Measurements from ENCODE around the gene ST6GAL1. TPM values are rescaled to one million over a fixed set of nuclear protein-coding genes. Genes with fewer than 3 reads are reported as not detected.

Gene ST6GAL1
- polyA plus RNA-seq, 1 of the 3 experiments (the other 2 are of a cell fraction): 3.9 TPM

DNA sequence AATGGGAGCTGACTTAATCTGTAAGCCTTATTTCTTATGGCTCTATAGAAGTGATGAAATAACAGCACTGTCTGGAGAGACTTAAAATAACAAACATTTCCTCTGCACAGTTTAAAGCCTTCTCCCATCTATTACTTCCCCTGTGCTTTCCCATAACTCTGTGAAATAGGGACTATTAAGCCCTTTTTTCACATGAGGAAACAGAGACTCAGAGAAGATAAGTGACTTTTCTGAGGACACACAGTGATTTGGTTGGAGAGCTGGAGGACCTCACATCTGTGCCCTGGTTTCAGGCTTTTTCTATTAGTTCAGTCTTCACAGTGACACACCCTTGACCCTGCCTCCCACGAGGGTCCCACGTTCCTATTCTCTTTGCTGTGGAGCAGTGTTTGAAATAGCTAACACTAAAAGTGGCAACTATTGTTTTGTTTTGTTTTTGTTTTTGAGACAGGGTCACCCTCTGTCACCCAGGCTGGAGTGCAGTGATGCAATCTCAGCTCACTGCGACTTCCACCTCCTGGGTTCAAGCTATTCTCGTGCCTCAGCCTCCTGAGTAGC is 82.9 kb downstream of the ST6GAL1 start:
- Histone ChIP-seq H3K9me2 (no peaks in the 10 kb centered on the region), H3F3A (replicated peaks; ENCODE audit: insufficient read depth) (no peaks in the 10 kb centered on the region), H3K27ac (ENCODE audit: low read depth in 2 of 2, low read length in 1 of 2) (no peak overlapping the region), H2AFZ (ENCODE audit: low read depth) (no peak overlapping the region), H4K20me1 (ENCODE audit: insufficient read depth) (no peaks in the 10 kb centered on the region), H3K4me3 (ENCODE audit: low read depth in 2 of 2, low read length in 1 of 2) (no peak overlapping the region), H3K79me2 (ENCODE audit: insufficient read depth) (no peaks in the 10 kb centered on the region), H3K9me3 (peaks cover 5% of the 10 kb centered on the region; the same call in 1 of the 2 replicates), H3K4me2 (no peak overlapping the region), H3K9ac (no peak overlapping the region), H3K36me3 (replicated peaks in 1 of 2; ENCODE audit: control insufficient read depth in 1 of 2, insufficient read depth in 2 of 2, low read length in 1 of 2) (no peaks in the 10 kb centered on the region), H3K27me3 (ENCODE audit: insufficient read depth) (no peaks in the 10 kb centered on the region), H3K4me1 (ENCODE audit: control insufficient read depth in 1 of 2, insufficient read depth in 2 of 2, low read depth in 1 of 2, low read length in 1 of 2) (no peaks in the 10 kb centered on the region)
- ChIA-PET POLR2A (no interaction called here), CTCF (interaction anchor here (0.7 kb wide), 1 partner anchor 152 kb away, joined by 3 read pairs; no protein-coding TSS in a partner anchor)
- DNase-seq: no peak
- no peak for TF ChIP-seq YY1 (IDR thresholded peaks at IDR 0.05; ENCODE audit: low read depth)
- TF ChIP-seq, protein P1, sequence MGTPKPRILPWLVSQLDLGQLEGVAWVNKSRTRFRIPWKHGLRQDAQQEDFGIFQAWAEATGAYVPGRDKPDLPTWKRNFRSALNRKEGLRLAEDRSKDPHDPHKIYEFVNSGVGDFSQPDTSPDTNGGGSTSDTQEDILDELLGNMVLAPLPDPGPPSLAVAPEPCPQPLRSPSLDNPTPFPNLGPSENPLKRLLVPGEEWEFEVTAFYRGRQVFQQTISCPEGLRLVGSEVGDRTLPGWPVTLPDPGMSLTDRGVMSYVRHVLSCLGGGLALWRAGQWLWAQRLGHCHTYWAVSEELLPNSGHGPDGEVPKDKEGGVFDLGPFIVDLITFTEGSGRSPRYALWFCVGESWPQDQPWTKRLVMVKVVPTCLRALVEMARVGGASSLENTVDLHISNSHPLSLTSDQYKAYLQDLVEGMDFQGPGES (IDR thresholded peaks at IDR 0.05; ENCODE audit: low read depth, low read length): no peak
- no peak for TF ChIP-seq JUND (IDR thresholded peaks at IDR 0.05)
- no peak for TF ChIP-seq MEF2A (IDR thresholded peaks at IDR 0.05; ENCODE audit: borderline replicate concordance, low read depth)
- TF ChIP-seq SIN3A (IDR thresholded peaks at IDR 0.05; ENCODE audit: borderline replicate concordance, low read depth, low read length): no peak
- no peak for TF ChIP-seq TAF1 (IDR thresholded peaks at IDR 0.05; ENCODE audit: borderline replicate concordance, low read depth, low read length)
- TF ChIP-seq, protein P2, sequence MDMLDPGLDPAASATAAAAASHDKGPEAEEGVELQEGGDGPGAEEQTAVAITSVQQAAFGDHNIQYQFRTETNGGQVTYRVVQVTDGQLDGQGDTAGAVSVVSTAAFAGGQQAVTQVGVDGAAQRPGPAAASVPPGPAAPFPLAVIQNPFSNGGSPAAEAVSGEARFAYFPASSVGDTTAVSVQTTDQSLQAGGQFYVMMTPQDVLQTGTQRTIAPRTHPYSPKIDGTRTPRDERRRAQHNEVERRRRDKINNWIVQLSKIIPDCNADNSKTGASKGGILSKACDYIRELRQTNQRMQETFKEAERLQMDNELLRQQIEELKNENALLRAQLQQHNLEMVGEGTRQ (IDR thresholded peaks at IDR 0.05; ENCODE audit: borderline replicate concordance, low read depth, low read length): no peak
- WGBS (ENCODE audit: low lambda C conversion rate): 91% methylated on average over 4 of the region's 4 CpGs

DNA sequence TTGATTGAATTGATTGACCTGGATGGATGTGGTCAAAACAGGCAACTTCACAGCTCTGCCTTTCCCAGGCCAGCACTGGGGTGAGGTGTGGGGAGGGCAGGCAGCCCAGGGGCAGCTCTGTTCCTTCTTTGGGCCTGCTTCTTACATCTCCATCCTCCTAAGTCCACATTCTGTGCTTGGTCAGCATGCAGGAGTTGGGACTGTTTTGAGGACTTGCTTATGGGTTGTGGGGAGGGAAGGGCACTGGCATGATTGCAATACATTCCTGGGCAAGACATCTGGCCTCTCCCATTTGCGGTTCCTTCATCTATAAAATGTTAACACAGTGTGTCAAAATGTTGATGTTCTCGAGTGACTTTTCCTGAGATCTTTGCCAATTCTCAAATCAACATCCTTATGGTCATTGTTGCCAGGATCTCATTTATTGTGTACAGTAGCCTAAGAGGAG is 84.1 kb downstream of the ST6GAL1 start:
- H3K9me3 ChIP-seq: no peaks in the 10 kb centered on the region
- DNase-seq: no peak
- H3K27me3 ChIP-seq (ENCODE audit: insufficient read depth): no peaks in the 10 kb centered on the region
- WGBS (ENCODE audit: low lambda C conversion rate): 90% methylated on average over 2 of the region's 2 CpGs
- H3K79me2 ChIP-seq (ENCODE audit: insufficient read depth): no peaks in the 10 kb centered on the region
- no peaks in the 10 kb centered on the region for H3F3A ChIP-seq (replicated peaks; ENCODE audit: insufficient read depth)
- H3K36me3 ChIP-seq (replicated peaks in 1 of 2; ENCODE audit: control insufficient read depth in 1 of 2, insufficient read depth in 2 of 2, low read length in 1 of 2): no peaks in the 10 kb centered on the region
- no peak overlapping the region for H3K4me2 ChIP-seq
- H3K4me3 ChIP-seq (ENCODE audit: low read depth in 2 of 2, low read length in 1 of 2): no peak overlapping the region
- H4K20me1 ChIP-seq (ENCODE audit: insufficient read depth): no peaks in the 10 kb centered on the region
- no peak overlapping the region for H2AFZ ChIP-seq (ENCODE audit: low read depth)
- H3K4me1 ChIP-seq (ENCODE audit: control insufficient read depth in 1 of 2, insufficient read depth in 2 of 2, low read depth in 1 of 2, low read length in 1 of 2): no peaks in the 10 kb centered on the region
- H3K27ac ChIP-seq (ENCODE audit: low read depth in 2 of 2, low read length in 1 of 2): no peak overlapping the region
- no peak overlapping the region for H3K9ac ChIP-seq
- no peak for TF ChIP-seq MEF2A (IDR thresholded peaks at IDR 0.05; ENCODE audit: borderline replicate concordance, low read depth)
- no peak for TF ChIP-seq RXRA (IDR thresholded peaks at IDR 0.05; ENCODE audit: borderline replicate concordance, low read depth)
- TF ChIP-seq, protein P1 (IDR thresholded peaks at IDR 0.05; ENCODE audit: low read depth, low read length): no peak
- no peaks in the 10 kb centered on the region for H3K9me2 ChIP-seq
- POLR2A ChIA-PET: no interaction called here
- CTCF ChIA-PET: no interaction called here

Measured in SK-N-SH (cell line).